A549 treated with Mapracorat at 1 μM for 4 hours (cell line): ENCODE results near the gene ERN2. TPM values are rescaled to one million over a fixed set of nuclear protein-coding genes. Genes with fewer than 3 reads are reported as not detected.

Experiments
- total RNA-seq: library from RNA; stranded (reverse); fragments of 200-300 nt; extraction: Qiagen RNA extraction; gene quantifications from 5 replicates; pipeline ENCODE4 v1.2.3, GENCODE V29; 2022

Gene ERN2
- total RNA-seq, result not detected in 5 replicates

DNA sequence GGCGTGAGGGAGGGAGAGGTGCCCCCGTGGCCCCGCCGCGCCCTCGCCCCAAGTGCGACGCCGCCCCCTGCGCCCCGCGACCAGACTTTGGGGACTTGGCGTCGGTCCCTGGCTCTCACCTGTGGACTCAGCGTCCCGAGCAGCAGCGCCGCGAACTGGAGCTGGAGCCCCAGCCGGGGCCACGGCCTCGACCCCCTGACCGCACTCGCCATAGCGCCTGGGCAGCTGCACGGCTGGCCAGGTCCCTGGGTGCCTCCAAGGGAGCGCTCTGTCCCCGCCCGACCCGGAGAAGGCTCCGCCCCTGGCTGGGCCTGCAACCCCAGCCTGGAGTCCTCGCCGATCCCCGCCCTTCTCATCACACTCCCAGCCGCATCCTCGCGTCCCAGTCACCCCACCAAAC is at the start of gene ERN2:
Gene ERN2 (minus strand): TSS at position 247 of the 400 bp plus-strand sequence. CDS start 35 bp downstream, at position 212.

GRCh38 chr16:23754594-23755483 is 41.8 kb upstream of the ERN2 start, which contains the start of gene CHP2:
TSS of gene CHP2 (plus strand) at chr16:23755026. CDS start at chr16:23755050, 24 bp downstream.

GRCh38 chr16:23678430-23679273 is 34.4 kb downstream of the ERN2 start, which contains the start of gene PLK1:
TSS of gene PLK1 (plus strand) at chr16:23678889. CDS start at chr16:23678933, 44 bp downstream.

GRCh38 chr16:23640931-23641765 is 71.9 kb downstream of the ERN2 start, which contains the start of the genes DCTN5 and PALB2:
TSS of gene DCTN5 (plus strand) at chr16:23641466. CDS start at chr16:23641543, 77 bp downstream.
TSS of gene PALB2 (minus strand) at chr16:23641310. CDS start at chr16:23641157, 153 bp downstream.

Other genes with a start within 250 kb of the ERN2 start
- gene GGA2, start 202.7 kb downstream of the ERN2 start, total RNA-seq, result 25.3 to 30.5 TPM (median 29.1 TPM) in 5 replicates
- 25.5 to 33.8 TPM (median 30.7 TPM) in 5 replicates for gene EARS2, start 155.9 kb downstream of the ERN2 start, total RNA-seq
- 35.8 to 50.7 TPM (median 47.3 TPM) in 5 replicates for gene UBFD1, start 155.5 kb downstream of the ERN2 start, total RNA-seq
- 162 to 193 TPM (median 190 TPM) in 5 replicates for gene NDUFAB1, start 116.9 kb downstream of the ERN2 start, total RNA-seq
- gene PALB2, start 71.9 kb downstream of the ERN2 start, total RNA-seq, result 10.1 to 12.4 TPM (median 11.7 TPM) in 5 replicates
- 62.7 to 75.1 TPM (median 72.2 TPM) in 5 replicates for gene DCTN5, start 71.8 kb downstream of the ERN2 start, total RNA-seq
- 153 to 166 TPM (median 160 TPM) in 5 replicates for gene PLK1, start 34.3 kb downstream of the ERN2 start, total RNA-seq
- 0.08 TPM in 1 of 5 replicates, not detected in the others for gene CHP2, start 41.8 kb upstream of the ERN2 start, total RNA-seq
- 0.07 to 0.38 TPM (median 0.18 TPM) in 5 replicates for gene PRKCB, start 122.8 kb upstream of the ERN2 start, total RNA-seq